HG03442 (cell line): ENCODE measurements around the gene NR5A2.
"Not testable (repeated sequence)": the region's sequence is repeated elsewhere in the genome, so short reads cannot be mapped to it uniquely, and the experiment has no call there.

Source experiments
- ATAC-seq: cut with Tn5 transposase; IDR thresholded peaks from one replicate; pipeline ENCODE4 v1.9.1; 2021; ENCODE audit warnings: mild to moderate bottlenecking, moderate library complexity; ENCODE audit not compliant: unreplicated experiment

Gene NR5A2

GRCh38 chr1:200157715-200158114 is 130.2 kb downstream of the NR5A2 start:
- no peak for ATAC-seq

- ATAC-seq, result no peak
Observed at GRCh38 chr1:200161801-200162200, 134.3 kb downstream of the NR5A2 start.

GRCh38 chr1:200162258-200162657 is 134.7 kb downstream of the NR5A2 start:
- ATAC-seq, result no peak

- no peak for ATAC-seq
Observed at GRCh38 chr1:200162877-200163276, 135.4 kb downstream of the NR5A2 start.

GRCh38 chr1:200163911-200164310 is 136.4 kb downstream of the NR5A2 start:
- ATAC-seq, result no peak

GRCh38 chr1:200165493-200166220 is 138.1 kb downstream of the NR5A2 start:
- ATAC-seq, result no peak

GRCh38 chr1:200166411-200166810 is 138.9 kb downstream of the NR5A2 start:
- ATAC-seq, result no peak

GRCh38 chr1:200168926-200169325 is 141.4 kb downstream of the NR5A2 start:
- ATAC-seq, result no peak

GRCh38 chr1:200172311-200172710 is 144.8 kb downstream of the NR5A2 start:
- ATAC-seq, result no peak

GRCh38 chr1:200173097-200173618 is 145.6 kb downstream of the NR5A2 start:
- no peak for ATAC-seq

GRCh38 chr1:200174525-200175295 is 147.2 kb downstream of the NR5A2 start:
- no peak for ATAC-seq

- ATAC-seq, result no peak
Observed at GRCh38 chr1:200176181-200176580, 148.7 kb downstream of the NR5A2 start.

- no peak for ATAC-seq
Observed at GRCh38 chr1:200176798-200177197, 149.3 kb downstream of the NR5A2 start.

GRCh38 chr1:200178340-200178739 is 150.8 kb downstream of the NR5A2 start:
- ATAC-seq, result no peak

GRCh38 chr1:200179126-200179780 is 151.7 kb downstream of the NR5A2 start:
- no peak for ATAC-seq

GRCh38 chr1:200179781-200180160 is 152.3 kb downstream of the NR5A2 start:
- ATAC-seq, result no peak

- no peak for ATAC-seq
Observed at GRCh38 chr1:200180821-200181220, 153.3 kb downstream of the NR5A2 start.

- ATAC-seq, result no peak
Observed at GRCh38 chr1:200181861-200182260, 154.4 kb downstream of the NR5A2 start.

GRCh38 chr1:200182701-200183100 is 155.2 kb downstream of the NR5A2 start:
- no peak for ATAC-seq

- no peak for ATAC-seq
Observed at GRCh38 chr1:200183637-200184036, 156.1 kb downstream of the NR5A2 start.

- ATAC-seq, result no peak
Observed at GRCh38 chr1:200184196-200184595, 156.7 kb downstream of the NR5A2 start.

GRCh38 chr1:200185191-200185590 is 157.7 kb downstream of the NR5A2 start:
- not testable (repeated sequence) for ATAC-seq
